ENCODE results near the gene SLC38A10. TPM values are rescaled to one million over a fixed set of nuclear protein-coding genes. Genes with fewer than 3 reads are reported as not detected.
A peak's percentile ranks its signal among the peaks of the same experiment; 100 is the strongest.

The SLC38A10 gene
- total and polyA plus RNA-seq, 2 of the 13 experiments (the other 11 are each of a cell fraction or from before 2014, with no cell fraction given): 23.4 to 55.8 TPM

DNA sequence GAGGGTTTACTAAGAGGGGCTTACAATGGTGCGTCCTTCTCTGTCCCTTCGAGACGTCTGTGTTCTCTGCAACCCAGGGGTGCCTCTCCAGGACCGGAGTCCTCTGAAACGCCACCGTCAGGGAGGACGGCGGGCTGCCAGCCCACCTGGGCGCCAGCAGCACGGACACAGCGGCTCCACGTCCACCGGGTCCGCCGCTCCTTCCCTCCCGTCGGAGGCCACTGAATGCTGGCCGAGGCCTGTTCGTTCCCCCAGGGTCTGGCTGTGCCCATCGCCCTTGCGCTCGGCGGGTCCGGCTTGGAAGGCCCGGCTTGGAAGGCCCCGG is 56.7 kb downstream of the SLC38A10 start (continued):
- TF ChIP-seq, protein P1, sequence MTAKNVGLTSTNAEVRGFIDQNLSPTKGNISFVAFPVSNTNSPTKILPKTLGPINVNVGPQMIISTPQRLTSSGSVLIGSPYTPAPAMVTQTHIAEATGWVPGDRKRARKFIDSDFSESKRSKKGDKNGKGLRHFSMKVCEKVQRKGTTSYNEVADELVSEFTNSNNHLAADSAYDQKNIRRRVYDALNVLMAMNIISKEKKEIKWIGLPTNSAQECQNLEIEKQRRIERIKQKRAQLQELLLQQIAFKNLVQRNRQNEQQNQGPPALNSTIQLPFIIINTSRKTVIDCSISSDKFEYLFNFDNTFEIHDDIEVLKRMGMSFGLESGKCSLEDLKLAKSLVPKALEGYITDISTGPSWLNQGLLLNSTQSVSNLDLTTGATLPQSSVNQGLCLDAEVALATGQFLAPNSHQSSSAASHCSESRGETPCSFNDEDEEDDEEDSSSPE (CRISPR knock-in tag; IDR thresholded peaks at IDR 0.05): no peak
- TF ChIP-seq SATB2 (CRISPR knock-in tag; IDR thresholded peaks at IDR 0.05) (no peak), ZNF850 (CRISPR knock-in tag; conservative IDR thresholded peaks at IDR 0.05) (no peak), CREB1 (IDR thresholded peaks at IDR 0.05) (no peak), CREB1 (CRISPR knock-in tag; IDR thresholded peaks at IDR 0.05) (no peak), SETDB1 (CRISPR knock-in tag; IDR thresholded peaks at IDR 0.05; ENCODE audit: borderline replicate concordance) (no peak), ONECUT2 (CRISPR knock-in tag; IDR thresholded peaks at IDR 0.05) (no peak), RBAK (CRISPR knock-in tag; IDR thresholded peaks at IDR 0.05) (no peak), NFIC (IDR thresholded peaks at IDR 0.05; ENCODE audit: low read length) (no peak), CBFB (CRISPR knock-in tag; IDR thresholded peaks at IDR 0.05) (no peak), CEBPB (IDR thresholded peaks at IDR 0.05; ENCODE audit: borderline replicate concordance, low read depth, low read length) (no peak), HNRNPL (IDR thresholded peaks at IDR 0.05; ENCODE audit: low read depth, low read length) (no peak), ZNF121 (CRISPR knock-in tag; IDR thresholded peaks at IDR 0.05) (no peak)
- TF ChIP-seq, protein P2, sequence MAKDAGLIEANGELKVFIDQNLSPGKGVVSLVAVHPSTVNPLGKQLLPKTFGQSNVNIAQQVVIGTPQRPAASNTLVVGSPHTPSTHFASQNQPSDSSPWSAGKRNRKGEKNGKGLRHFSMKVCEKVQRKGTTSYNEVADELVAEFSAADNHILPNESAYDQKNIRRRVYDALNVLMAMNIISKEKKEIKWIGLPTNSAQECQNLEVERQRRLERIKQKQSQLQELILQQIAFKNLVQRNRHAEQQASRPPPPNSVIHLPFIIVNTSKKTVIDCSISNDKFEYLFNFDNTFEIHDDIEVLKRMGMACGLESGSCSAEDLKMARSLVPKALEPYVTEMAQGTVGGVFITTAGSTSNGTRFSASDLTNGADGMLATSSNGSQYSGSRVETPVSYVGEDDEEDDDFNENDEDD (CRISPR knock-in tag; IDR thresholded peaks at IDR 0.05; ENCODE audit: borderline replicate concordance): no peak
- TF ChIP-seq, protein P3, sequence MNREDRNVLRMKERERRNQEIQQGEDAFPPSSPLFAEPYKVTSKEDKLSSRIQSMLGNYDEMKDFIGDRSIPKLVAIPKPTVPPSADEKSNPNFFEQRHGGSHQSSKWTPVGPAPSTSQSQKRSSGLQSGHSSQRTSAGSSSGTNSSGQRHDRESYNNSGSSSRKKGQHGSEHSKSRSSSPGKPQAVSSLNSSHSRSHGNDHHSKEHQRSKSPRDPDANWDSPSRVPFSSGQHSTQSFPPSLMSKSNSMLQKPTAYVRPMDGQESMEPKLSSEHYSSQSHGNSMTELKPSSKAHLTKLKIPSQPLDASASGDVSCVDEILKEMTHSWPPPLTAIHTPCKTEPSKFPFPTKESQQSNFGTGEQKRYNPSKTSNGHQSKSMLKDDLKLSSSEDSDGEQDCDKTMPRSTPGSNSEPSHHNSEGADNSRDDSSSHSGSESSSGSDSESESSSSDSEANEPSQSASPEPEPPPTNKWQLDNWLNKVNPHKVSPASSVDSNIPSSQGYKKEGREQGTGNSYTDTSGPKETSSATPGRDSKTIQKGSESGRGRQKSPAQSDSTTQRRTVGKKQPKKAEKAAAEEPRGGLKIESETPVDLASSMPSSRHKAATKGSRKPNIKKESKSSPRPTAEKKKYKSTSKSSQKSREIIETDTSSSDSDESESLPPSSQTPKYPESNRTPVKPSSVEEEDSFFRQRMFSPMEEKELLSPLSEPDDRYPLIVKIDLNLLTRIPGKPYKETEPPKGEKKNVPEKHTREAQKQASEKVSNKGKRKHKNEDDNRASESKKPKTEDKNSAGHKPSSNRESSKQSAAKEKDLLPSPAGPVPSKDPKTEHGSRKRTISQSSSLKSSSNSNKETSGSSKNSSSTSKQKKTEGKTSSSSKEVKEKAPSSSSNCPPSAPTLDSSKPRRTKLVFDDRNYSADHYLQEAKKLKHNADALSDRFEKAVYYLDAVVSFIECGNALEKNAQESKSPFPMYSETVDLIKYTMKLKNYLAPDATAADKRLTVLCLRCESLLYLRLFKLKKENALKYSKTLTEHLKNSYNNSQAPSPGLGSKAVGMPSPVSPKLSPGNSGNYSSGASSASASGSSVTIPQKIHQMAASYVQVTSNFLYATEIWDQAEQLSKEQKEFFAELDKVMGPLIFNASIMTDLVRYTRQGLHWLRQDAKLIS (CRISPR knock-in tag; IDR thresholded peaks at IDR 0.05): peak; percentile 19; the same call in 1 of the 2 replicates
- TF ChIP-seq, protein P4, sequence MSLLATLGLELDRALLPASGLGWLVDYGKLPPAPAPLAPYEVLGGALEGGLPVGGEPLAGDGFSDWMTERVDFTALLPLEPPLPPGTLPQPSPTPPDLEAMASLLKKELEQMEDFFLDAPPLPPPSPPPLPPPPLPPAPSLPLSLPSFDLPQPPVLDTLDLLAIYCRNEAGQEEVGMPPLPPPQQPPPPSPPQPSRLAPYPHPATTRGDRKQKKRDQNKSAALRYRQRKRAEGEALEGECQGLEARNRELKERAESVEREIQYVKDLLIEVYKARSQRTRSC (CRISPR knock-in tag; IDR thresholded peaks at IDR 0.05; ENCODE audit: low read depth): no peak
- TF ChIP-seq, protein P5, sequence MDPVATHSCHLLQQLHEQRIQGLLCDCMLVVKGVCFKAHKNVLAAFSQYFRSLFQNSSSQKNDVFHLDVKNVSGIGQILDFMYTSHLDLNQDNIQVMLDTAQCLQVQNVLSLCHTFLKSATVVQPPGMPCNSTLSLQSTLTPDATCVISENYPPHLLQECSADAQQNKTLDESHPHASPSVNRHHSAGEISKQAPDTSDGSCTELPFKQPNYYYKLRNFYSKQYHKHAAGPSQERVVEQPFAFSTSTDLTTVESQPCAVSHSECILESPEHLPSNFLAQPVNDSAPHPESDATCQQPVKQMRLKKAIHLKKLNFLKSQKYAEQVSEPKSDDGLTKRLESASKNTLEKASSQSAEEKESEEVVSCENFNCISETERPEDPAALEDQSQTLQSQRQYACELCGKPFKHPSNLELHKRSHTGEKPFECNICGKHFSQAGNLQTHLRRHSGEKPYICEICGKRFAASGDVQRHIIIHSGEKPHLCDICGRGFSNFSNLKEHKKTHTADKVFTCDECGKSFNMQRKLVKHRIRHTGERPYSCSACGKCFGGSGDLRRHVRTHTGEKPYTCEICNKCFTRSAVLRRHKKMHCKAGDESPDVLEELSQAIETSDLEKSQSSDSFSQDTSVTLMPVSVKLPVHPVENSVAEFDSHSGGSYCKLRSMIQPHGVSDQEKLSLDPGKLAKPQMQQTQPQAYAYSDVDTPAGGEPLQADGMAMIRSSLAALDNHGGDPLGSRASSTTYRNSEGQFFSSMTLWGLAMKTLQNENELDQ (CRISPR knock-in tag; IDR thresholded peaks at IDR 0.05; ENCODE audit: borderline replicate concordance): no peak
- TF ChIP-seq, protein P6, sequence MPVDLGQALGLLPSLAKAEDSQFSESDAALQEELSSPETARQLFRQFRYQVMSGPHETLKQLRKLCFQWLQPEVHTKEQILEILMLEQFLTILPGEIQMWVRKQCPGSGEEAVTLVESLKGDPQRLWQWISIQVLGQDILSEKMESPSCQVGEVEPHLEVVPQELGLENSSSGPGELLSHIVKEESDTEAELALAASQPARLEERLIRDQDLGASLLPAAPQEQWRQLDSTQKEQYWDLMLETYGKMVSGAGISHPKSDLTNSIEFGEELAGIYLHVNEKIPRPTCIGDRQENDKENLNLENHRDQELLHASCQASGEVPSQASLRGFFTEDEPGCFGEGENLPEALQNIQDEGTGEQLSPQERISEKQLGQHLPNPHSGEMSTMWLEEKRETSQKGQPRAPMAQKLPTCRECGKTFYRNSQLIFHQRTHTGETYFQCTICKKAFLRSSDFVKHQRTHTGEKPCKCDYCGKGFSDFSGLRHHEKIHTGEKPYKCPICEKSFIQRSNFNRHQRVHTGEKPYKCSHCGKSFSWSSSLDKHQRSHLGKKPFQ (CRISPR knock-in tag; IDR thresholded peaks at IDR 0.05; ENCODE audit: insufficient replicate concordance): no peak
- TF ChIP-seq, protein P7, sequence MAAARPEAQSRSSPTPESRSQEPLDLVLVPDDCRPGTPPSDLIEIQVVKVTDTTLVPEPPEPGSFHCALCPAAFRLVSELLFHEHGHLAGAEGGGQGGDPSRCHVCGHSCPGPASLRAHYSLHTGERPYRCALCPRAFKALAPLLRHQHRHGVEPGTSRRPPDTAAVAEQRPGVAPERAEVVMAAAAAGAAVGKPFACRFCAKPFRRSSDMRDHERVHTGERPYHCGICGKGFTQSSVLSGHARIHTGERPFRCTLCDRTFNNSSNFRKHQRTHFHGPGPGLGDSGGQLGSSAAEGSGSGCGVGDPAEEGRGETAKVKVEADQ (CRISPR knock-in tag; IDR thresholded peaks at IDR 0.05; ENCODE audit: borderline replicate concordance): no peak; the same call in 1 of the 2 replicates

Data from HepG2 (cell line).